ENCODE data around the gene GRPEL1. TPM values are rescaled to one million over a fixed set of nuclear protein-coding genes. Genes with fewer than 3 reads are reported as not detected.

GRPEL1 gene
- total RNA-seq, 1 experiment from 2014 or later, result 80.1 TPM

DNA sequence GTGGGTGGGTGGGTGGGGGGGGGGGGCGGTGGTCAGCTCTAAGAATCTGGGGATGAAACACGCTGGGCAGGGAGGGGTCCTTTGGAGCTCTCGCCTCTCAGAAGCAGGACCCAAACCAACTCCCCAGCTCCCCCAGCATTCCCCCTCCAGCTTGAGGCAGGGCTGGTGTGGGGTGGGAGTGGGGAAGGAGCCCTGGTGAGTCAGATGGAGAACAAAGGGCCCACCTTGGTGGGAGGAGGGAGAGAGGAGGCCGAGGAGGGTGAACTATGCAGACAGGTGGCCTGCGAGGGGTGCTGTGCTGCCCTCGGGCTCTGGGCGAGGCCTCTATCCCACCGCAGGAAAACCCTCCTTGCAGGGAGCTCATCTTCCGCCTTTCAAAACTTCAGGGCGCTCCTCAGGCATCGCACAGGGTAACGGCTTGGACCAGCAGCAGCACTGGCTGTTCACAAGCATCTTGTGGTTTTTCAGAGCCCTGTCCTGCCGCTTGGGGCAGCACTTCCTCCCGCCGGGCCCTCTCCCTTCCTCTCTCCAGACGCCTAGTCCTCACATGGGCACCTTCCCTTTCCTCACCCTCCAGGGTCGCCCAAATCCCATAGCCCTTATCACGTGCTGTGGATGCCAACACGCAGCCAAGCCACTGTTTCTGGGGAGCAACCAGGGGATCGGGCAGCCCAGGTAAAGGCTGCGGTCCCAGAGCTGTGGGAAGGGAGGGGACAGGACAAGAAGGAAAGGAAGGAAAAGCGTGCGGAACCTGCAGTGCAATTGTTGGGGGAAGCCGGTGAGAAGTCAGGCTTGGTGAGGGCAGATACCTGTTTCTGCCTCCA lies 34.0 kb upstream of the GRPEL1 start:
- H3K4me1 ChIP-seq (ENCODE audit: control insufficient read depth in 1 of 2, insufficient read depth in 2 of 2, low read length in 2 of 2), result peaks cover 17 to 20% of the 10 kb centered on the region in 2 experiments
- ChIA-PET POLR2A (interaction anchor here (0.5 kb wide), 1 partner anchor 44 kb away, joined by 4 read pairs; no protein-coding TSS in a partner anchor), RAD21 (ENCODE audit: low non-redundant PET in 1 of 2, low total read pairs in 2 of 2, uncharacterized antibody in 2 of 2, unreplicated experiment in 2 of 2) (no interaction called here), CTCF (interaction anchor here (1.0 to 1.8 kb wide), 11 partner anchors 10 to 234 kb away, joined by 3 to 9 read pairs (median 5); partner anchors contain the start of genes GRPEL1 and TADA2B)
- H3K79me2 ChIP-seq (ENCODE audit: insufficient read depth, low read length), result no peaks in the 10 kb centered on the region
- H4K20me1 ChIP-seq (ENCODE audit: insufficient read depth), result no peaks in the 10 kb centered on the region
- peak overlapping the region; percentile 85 for H3K4me2 ChIP-seq (ENCODE audit: low read length)
- no peaks in the 10 kb centered on the region for H3K9me3 ChIP-seq (ENCODE audit: control insufficient read depth in 1 of 2, insufficient read depth in 1 of 2, low read depth in 1 of 2, low read length in 2 of 2)
- TF ChIP-seq YY1 (IDR thresholded peaks at IDR 0.05; ENCODE audit: extremely low read depth, insufficient replicate concordance, low read depth, low read length) (no peak), EZH2phosphoT487 (IDR thresholded peaks at IDR 0.05; ENCODE audit: borderline replicate concordance) (no peak), SRF (IDR thresholded peaks at IDR 0.05; ENCODE audit: low read depth) (no peak), CBX3 (IDR thresholded peaks at IDR 0.05; ENCODE audit: low read depth) (peak; percentile 29; the same call in 1 of the 2 replicates), ZNF274 (IDR thresholded peaks at IDR 0.05; ENCODE audit: low read depth, low read length) (no peak), RAD21 (IDR thresholded peaks at IDR 0.05; ENCODE audit: low read depth) (no peak), CTCF (IDR thresholded peaks at IDR 0.05 in 2 of 3, conservative IDR thresholded peaks at IDR 0.05 in 1 of 3; ENCODE audit: borderline replicate concordance in 1 of 3, insufficient read depth in 1 of 3, low read depth in 2 of 3, low read length in 2 of 3) (peak; percentile 43 to 84 (median 73); a peak in 5 of 6 replicates)
- DNase-seq (ENCODE audit: low read depth, low spot score), result peak; percentile 46
- peak overlapping the region; percentile 67; the same call in 1 of the 2 replicates for H3K9ac ChIP-seq (ENCODE audit: low read length)
- H3K4me3 ChIP-seq (replicated peaks in 1 of 2; ENCODE audit: low read depth in 1 of 2, low read length in 2 of 2), result peak overlapping the region; percentile 80 to 82
- 0 out of 2 replicates have a peak, but pooled peaks cover 3% of the 10 kb centered on the region for H3K27me3 ChIP-seq (ENCODE audit: insufficient read depth, low read length)
- peak; percentile 85 for ATAC-seq
- peak overlapping the region; percentile 93 for H2AFZ ChIP-seq (ENCODE audit: low read depth, low read length, poor library complexity, severe bottlenecking)
- no peaks in the 10 kb centered on the region for H3K9me2 ChIP-seq (ENCODE audit: insufficient read depth)
- no TSS peak for BruUV-seq (replicated peaks)
- no peaks in the 10 kb centered on the region for H3K36me3 ChIP-seq (ENCODE audit: control insufficient read depth in 1 of 2, insufficient read depth in 2 of 2, low read length in 2 of 2)
- H3K27ac ChIP-seq (ENCODE audit: low read depth, low read length), result peak overlapping the region; percentile 53
- intact Hi-C loops (cut with micrococcal nuclease), result no loop called here

Data from HCT116 (cell line).